ENCODE data around the gene ANO2. TPM values are rescaled to one million over a fixed set of nuclear protein-coding genes. Genes with fewer than 3 reads are reported as not detected.

The ANO2 gene
- total RNA-seq, 2 donors from 2014 or later = 0.89 TPM; not detected in 1

DNA sequence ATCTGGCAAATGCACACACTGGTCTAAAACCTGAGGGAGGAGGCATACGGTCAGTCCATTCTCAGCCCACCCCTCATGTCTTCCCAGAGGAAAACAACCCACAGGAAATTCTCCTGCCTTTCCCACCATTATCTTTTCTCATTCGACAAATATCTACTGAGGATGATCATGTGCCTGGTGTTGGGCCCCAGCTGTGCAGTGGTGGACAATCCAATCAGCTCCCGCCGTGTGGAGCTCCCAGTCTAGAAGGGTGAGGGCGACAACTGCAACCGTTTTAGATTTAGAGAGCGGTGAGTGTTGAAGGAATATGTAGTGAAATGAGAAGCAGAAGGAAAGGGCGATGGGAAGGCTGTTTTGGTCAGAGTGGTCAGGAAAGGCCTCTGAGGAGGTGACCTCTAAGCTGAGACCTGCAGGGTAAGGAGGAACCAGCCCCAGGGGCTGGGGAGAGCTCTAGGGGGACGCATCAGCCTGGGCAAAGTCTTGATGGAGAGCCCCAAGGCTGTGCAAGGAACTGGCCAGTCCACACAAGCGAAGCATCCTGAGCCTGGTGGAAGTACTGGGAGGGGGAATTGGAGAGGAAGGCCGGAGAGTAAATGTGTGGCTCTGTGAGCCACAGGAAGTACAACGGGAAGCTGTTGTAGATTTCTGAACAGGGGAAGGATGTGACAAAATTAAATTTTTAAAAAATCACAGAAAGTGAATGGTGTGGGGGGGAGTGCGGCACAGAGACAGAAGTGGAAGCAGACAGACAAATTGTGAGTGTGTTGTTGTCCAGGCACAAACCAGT, 320.4 kb downstream of the ANO2 start:
- no peaks in the 10 kb centered on the region for H3K9me3 ChIP-seq (ENCODE audit: control insufficient read depth, low read length, poor library complexity, severe bottlenecking)
- no peak overlapping the region for H3K4me3 Mint-ChIP-seq
- no peak overlapping the region for H3K27ac Mint-ChIP-seq
- H3K27me3 Mint-ChIP-seq = peaks cover 25% of the 10 kb centered on the region
- ATAC-seq (no peak), DNase-seq (no peak)
- H3K4me1 Mint-ChIP-seq = no peaks in the 10 kb centered on the region
- no peaks in the 10 kb centered on the region for H3K36me3 Mint-ChIP-seq (ENCODE audit: low read depth)

DNA sequence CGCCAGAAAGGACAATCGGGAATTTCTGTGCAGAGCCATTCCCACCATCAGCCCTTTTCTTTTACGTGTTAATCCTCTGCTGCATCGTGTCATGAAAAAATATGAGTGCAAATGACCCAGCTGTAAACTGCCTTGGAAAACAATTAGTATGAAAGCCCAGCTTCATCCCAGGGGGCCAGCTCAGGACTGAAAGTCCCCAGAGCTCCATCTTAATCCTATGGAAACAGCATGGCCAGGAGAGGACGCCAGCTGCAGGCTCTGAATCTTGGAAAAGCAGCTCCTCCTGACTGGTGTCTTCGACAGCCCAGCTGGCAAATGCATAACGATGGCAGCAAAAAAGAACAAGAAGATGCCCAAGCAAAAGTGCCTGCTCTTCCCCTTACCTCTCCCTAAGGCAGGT, 321.6 kb downstream of the ANO2 start:
- Mint-ChIP-seq H3K4me1 (no peaks in the 10 kb centered on the region), H3K36me3 (ENCODE audit: low read depth) (no peaks in the 10 kb centered on the region), H3K27ac (no peak overlapping the region), H3K27me3 (peaks cover 25% of the 10 kb centered on the region), H3K4me3 (no peak overlapping the region)
- H3K9me3 ChIP-seq (ENCODE audit: control insufficient read depth, low read length, poor library complexity, severe bottlenecking) = no peaks in the 10 kb centered on the region
- ATAC-seq (no peak), DNase-seq (no peak)

DNA sequence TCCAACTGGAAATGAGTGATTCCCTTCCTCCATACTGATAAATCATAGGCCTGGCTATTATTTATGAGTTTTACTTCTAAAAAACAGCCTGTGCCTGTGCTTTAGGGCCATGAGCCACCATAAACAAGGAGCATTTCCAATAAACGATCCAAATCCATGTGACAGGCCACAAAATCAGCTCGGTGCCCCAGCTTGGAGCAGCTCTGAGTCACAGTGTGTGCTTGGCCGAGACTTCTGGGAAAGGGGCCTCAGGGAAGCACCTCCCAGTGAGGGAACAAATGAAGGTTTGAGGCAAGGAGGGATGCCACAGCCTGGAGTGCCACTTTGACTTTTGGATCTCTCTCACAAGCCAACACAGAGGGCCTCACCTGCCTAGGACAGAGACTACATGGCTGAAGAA, 322.8 kb downstream of the ANO2 start:
- H3K9me3 ChIP-seq (ENCODE audit: control insufficient read depth, low read length, poor library complexity, severe bottlenecking) = no peaks in the 10 kb centered on the region
- peaks cover 25% of the 10 kb centered on the region for H3K27me3 Mint-ChIP-seq
- no peaks in the 10 kb centered on the region for H3K4me1 Mint-ChIP-seq
- DNase-seq = no peak
- H3K4me3 Mint-ChIP-seq = no peak overlapping the region
- no peaks in the 10 kb centered on the region for H3K36me3 Mint-ChIP-seq (ENCODE audit: low read depth)
- H3K27ac Mint-ChIP-seq = no peak overlapping the region
- ATAC-seq = no peak

DNA sequence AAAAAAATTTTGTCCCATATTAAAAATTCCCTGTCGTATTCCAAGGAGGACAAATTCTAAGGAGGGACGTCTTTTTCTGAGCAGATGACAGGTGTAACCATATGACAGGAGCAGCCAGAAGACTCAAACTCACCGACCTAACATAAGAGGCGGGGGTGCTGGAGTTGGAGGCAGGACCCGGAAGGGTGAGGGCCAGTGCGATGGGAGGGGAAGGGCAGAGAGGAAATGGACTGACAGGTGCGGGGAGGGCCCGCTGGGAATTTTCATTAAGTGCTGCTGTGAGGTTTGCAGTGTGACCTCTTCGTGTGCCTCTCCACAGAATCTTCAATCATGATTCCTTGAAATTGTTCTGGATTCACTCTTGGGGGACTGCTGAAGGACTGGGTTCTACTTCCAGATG, 323.7 kb downstream of the ANO2 start:
- ATAC-seq = no peak
- no peaks in the 10 kb centered on the region for H3K4me1 Mint-ChIP-seq
- no peaks in the 10 kb centered on the region for H3K9me3 ChIP-seq (ENCODE audit: control insufficient read depth, low read length, poor library complexity, severe bottlenecking)
- H3K27ac Mint-ChIP-seq = no peak overlapping the region
- no peaks in the 10 kb centered on the region for H3K36me3 Mint-ChIP-seq (ENCODE audit: low read depth)
- H3K4me3 Mint-ChIP-seq = no peak overlapping the region
- DNase-seq = no peak
- peaks cover 19% of the 10 kb centered on the region for H3K27me3 Mint-ChIP-seq

DNA sequence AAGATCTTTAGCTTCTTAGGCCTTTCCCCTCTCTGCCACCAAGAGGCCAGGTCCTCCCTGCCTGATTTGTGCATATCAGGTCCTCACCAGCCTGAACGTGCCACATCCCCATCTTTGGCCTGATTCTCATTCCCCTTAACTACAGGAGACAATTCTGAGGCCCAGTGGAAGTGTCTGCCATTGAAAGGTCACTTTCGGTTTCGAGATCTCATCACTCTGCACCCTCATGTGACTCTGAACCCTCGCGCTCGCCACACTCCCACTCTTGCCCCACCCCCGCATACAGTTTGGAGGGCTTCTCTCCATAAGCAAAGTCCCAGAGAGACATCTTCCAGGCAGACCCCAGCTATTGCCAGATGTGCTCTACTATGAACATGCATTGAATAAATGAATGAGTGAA, 324.2 kb downstream of the ANO2 start:
- no peaks in the 10 kb centered on the region for H3K9me3 ChIP-seq (ENCODE audit: control insufficient read depth, low read length, poor library complexity, severe bottlenecking)
- no peak overlapping the region for H3K27ac Mint-ChIP-seq
- H3K4me1 Mint-ChIP-seq = no peaks in the 10 kb centered on the region
- no peak overlapping the region for H3K4me3 Mint-ChIP-seq
- no peak for ATAC-seq
- no peaks in the 10 kb centered on the region for H3K36me3 Mint-ChIP-seq (ENCODE audit: low read depth)
- peaks cover 18% of the 10 kb centered on the region for H3K27me3 Mint-ChIP-seq
- DNase-seq = no peak

DNA sequence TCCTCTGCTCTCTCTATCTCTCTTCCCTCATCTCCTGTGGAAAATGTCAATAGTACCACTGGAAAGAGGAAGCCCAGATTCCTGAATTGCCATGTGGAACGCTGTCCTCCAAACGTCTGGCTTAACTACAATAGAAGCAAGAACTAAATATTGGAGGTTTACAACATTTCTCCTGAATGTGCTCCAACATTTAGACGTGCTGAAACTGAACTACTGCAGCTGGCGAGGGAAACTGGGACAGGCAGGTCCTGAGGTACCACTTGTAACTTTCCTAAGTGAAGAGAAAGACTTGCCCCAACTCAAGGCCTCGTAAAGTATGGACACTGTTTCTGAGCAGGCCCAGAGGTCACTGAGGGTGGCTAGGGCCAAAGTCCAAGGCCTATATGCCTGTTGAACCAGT, 325.4 kb downstream of the ANO2 start:
- no peak for ATAC-seq
- Mint-ChIP-seq H3K4me3 (no peak overlapping the region), H3K36me3 (ENCODE audit: low read depth) (no peaks in the 10 kb centered on the region), H3K27ac (no peak overlapping the region), H3K4me1 (no peaks in the 10 kb centered on the region), H3K27me3 (peaks cover 13% of the 10 kb centered on the region)
- no peak for DNase-seq
- H3K9me3 ChIP-seq (ENCODE audit: control insufficient read depth, low read length, poor library complexity, severe bottlenecking) = no peaks in the 10 kb centered on the region

DNA sequence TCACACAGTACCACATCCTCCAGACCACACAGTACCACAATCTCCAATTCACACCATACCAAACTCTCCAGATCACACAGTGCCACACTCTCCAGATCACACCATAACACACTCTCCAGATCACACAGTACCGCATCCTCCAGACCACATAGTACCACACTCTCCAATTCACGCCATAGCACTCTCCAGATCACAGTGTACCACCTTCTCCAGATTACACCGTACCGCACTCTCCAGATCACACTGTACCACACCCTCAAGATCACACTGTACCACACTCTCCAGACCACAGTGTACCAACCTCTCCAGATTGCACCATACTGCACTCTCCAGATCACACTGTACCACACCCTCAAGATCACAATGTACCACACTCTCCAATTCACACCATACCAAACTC, 328.2 kb downstream of the ANO2 start:
- ATAC-seq = no peak
- Mint-ChIP-seq H3K4me3 (no peak overlapping the region), H3K27me3 (peaks cover 9% of the 10 kb centered on the region), H3K4me1 (no peaks in the 10 kb centered on the region), H3K36me3 (ENCODE audit: low read depth) (no peaks in the 10 kb centered on the region), H3K27ac (no peak overlapping the region)
- no peak for DNase-seq
- no peaks in the 10 kb centered on the region for H3K9me3 ChIP-seq (ENCODE audit: control insufficient read depth, low read length, poor library complexity, severe bottlenecking)

DNA sequence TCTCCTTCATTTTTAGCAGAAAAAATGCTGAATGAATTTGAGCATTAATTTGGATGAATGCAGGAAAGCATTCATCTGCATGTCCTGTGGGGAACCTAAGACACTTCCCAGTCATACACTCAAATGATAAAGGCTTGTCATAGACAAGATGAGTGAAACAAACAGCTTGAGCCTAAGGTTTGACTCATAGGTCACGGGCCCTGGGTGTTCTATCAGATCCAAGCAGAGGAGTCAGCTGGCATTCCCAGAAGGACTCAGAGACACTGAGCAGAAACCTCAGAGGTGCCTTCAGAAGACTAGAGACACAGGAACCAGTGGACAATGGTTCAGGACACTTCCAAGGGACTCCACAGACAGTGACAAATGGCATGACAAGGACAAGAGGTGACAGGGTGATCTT, 329.3 kb downstream of the ANO2 start:
- DNase-seq (no peak), ATAC-seq (no peak)
- Mint-ChIP-seq H3K27ac (no peak overlapping the region), H3K4me3 (no peak overlapping the region), H3K27me3 (peaks cover 4% of the 10 kb centered on the region), H3K4me1 (no peaks in the 10 kb centered on the region), H3K36me3 (ENCODE audit: low read depth) (no peaks in the 10 kb centered on the region)
- no peaks in the 10 kb centered on the region for H3K9me3 ChIP-seq (ENCODE audit: control insufficient read depth, low read length, poor library complexity, severe bottlenecking)

DNA sequence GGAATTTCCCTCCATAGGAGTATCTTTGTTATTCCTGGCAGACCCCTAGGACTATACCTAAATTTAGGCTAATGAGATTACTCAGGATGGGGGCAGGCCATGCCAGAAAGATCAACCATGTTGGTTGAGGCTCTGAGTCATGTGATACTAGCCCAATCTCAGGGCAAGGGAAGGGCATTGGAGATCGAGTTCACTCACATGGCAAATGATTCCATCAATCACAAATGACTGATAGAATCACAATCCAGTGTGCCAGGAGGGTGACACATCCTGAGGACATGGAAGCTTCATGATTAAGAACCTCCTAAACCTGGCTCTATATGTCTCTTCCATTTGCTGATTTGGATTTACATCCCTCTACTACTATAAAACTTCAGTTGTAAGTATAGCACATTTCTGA, 330.8 kb downstream of the ANO2 start:
- DNase-seq (no peak), ATAC-seq (no peak)
- no peaks in the 10 kb centered on the region for H3K36me3 Mint-ChIP-seq (ENCODE audit: low read depth)
- H3K4me3 Mint-ChIP-seq = no peak overlapping the region
- H3K9me3 ChIP-seq (ENCODE audit: control insufficient read depth, low read length, poor library complexity, severe bottlenecking) = no peaks in the 10 kb centered on the region
- H3K4me1 Mint-ChIP-seq = no peaks in the 10 kb centered on the region
- peaks cover 4% of the 10 kb centered on the region for H3K27me3 Mint-ChIP-seq
- no peak overlapping the region for H3K27ac Mint-ChIP-seq

DNA sequence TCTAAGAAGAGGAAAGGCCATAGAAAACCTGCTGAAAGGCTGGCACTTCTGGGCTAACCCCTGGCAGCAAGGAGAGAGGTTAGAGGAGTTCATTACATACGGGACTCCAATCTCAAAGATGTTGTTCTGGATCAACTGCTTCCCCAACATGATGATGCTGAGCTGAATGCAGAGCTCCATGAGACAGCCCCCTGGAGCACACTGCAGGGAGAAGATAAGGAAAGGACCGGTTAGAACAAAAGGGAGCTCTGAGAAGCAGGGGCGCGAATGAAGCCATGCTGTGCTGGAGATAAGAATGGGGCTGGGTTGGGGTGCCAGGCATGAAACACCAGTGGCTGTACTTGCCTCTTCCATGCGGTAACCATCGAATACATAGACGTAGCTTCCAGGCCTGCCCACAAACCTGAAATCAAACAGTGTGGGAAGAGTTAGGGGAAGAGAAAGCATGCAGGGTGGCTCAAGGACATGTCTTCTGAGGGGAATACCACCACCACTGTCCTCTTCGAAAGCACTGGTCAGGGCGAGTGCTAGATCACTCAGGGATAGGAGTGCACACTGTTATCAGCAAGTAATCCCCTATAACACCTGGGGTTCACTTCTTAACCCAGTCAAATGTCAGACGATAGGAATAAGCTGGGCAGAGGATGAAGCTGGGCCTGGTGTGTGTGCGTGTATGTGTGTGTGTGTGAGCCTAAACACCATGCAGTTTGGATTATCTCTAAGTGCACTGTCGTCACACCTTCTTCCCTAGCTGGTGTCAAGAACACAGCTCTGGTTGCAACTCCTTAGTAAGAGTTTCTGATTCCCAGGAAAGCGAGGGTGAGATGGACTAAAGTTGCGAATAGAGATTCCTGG, 332.3 kb downstream of the ANO2 start:
- no peak overlapping the region for H3K27ac Mint-ChIP-seq
- H3K4me1 Mint-ChIP-seq = no peaks in the 10 kb centered on the region
- no peak overlapping the region for H3K4me3 Mint-ChIP-seq
- no peaks in the 10 kb centered on the region for H3K9me3 ChIP-seq (ENCODE audit: control insufficient read depth, low read length, poor library complexity, severe bottlenecking)
- H3K36me3 Mint-ChIP-seq (ENCODE audit: low read depth) = no peaks in the 10 kb centered on the region
- DNase-seq (no peak), ATAC-seq (no peak)
- H3K27me3 Mint-ChIP-seq = peaks cover 4% of the 10 kb centered on the region

DNA sequence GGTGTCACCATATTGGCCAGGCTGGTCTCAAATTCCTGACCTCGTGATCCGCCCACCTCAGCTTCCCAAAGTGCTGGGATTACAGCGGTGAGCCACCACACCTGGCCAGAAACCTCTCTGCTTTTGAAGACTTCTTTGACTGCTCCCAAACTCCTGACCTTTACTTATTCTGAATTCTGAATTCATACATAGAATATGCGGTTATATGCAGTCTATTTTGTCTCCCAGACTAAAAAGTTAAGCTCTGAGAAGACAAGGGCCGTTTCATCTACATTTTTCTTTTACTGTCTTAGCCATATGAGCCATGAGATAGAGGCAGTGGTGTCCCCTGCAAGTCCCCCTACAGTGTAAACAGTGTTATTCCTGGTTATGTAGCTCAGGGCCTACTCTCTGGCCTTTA, 333.9 kb downstream of the ANO2 start:
- H3K27me3 Mint-ChIP-seq = peaks cover 4% of the 10 kb centered on the region
- no peak for DNase-seq
- H3K27ac Mint-ChIP-seq = no peak overlapping the region
- no peak for ATAC-seq
- H3K9me3 ChIP-seq (ENCODE audit: control insufficient read depth, low read length, poor library complexity, severe bottlenecking) = no peaks in the 10 kb centered on the region
- no peaks in the 10 kb centered on the region for H3K4me1 Mint-ChIP-seq
- no peak overlapping the region for H3K4me3 Mint-ChIP-seq
- H3K36me3 Mint-ChIP-seq (ENCODE audit: low read depth) = no peaks in the 10 kb centered on the region

DNA sequence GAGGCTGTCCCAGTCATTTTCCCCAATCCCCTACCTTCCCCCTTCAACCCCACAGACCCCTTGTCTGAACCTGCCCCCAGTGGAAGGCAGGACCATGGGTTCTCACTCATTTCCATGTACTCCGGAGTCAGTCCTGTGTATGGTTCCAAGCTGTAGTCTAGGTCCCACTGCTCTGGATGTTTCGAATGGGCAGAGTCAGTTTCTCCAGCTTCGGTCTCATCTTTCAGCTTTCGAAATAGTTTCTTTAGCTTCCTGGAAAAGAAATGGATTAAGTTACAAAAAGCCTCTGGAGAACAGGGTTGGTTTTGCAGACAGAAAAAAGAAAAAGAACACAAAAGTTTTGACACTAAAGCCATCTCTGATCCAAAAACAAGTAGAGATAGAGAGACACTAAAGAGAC, 345.7 kb downstream of the ANO2 start:
- Mint-ChIP-seq H3K4me3 (no peak overlapping the region), H3K27ac (no peak overlapping the region), H3K27me3 (peaks cover 8% of the 10 kb centered on the region), H3K4me1 (no peaks in the 10 kb centered on the region), H3K36me3 (ENCODE audit: low read depth) (no peaks in the 10 kb centered on the region)
- ATAC-seq = no peak
- DNase-seq = no peak
- no peaks in the 10 kb centered on the region for H3K9me3 ChIP-seq (ENCODE audit: control insufficient read depth, low read length, poor library complexity, severe bottlenecking)

DNA sequence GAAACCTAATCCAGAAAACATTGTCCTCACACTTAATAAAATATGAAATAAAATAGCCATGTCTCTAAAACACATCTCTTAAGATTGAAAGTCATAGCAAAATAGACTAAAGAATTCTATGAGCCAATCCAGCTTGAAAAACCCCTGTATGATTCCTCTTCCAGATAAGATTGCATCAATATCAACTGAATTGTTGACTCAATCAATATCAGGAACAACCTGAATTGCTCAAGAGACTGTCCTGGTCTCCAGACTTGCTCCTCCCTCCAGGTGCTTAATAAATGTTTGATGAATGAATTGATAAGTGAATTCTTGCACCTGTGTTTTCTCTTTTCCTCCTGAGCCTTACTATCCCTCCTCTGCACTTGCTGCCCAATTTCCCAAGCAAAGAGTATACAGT, 351.1 kb downstream of the ANO2 start:
- Mint-ChIP-seq H3K36me3 (ENCODE audit: low read depth) (no peaks in the 10 kb centered on the region), H3K4me3 (no peak overlapping the region), H3K4me1 (no peaks in the 10 kb centered on the region), H3K27me3 (peaks cover 14% of the 10 kb centered on the region), H3K27ac (no peak overlapping the region)
- ATAC-seq (no peak), DNase-seq (no peak)
- no peaks in the 10 kb centered on the region for H3K9me3 ChIP-seq (ENCODE audit: control insufficient read depth, low read length, poor library complexity, severe bottlenecking)

DNA sequence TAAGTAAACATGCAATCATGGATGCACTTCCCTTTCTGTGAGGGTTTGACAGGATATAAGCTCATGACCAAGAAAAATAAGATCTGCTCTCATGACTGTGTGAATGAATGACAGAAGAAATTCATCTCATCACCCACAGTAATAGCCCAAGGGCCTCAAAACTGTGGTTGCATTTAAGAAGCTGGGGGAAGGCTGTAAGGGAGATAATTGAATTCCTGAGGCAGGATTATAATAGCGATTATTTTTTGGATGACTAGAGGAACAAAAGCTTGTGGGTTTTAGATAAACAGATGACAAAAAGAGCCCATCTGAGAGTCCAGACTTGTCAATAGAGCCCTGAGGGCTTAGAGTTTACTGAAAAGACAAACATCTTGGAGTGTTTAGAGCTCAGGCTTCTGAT, 352.0 kb downstream of the ANO2 start:
- H3K9me3 ChIP-seq (ENCODE audit: control insufficient read depth, low read length, poor library complexity, severe bottlenecking) = no peaks in the 10 kb centered on the region
- DNase-seq = no peak
- Mint-ChIP-seq H3K36me3 (ENCODE audit: low read depth) (no peaks in the 10 kb centered on the region), H3K4me1 (no peaks in the 10 kb centered on the region), H3K27me3 (peaks cover 13% of the 10 kb centered on the region), H3K4me3 (no peak overlapping the region), H3K27ac (no peak overlapping the region)
- no peak for ATAC-seq

Data from T-helper 17 cell (primary cell).